GM06990 (cell line): ENCODE data around the gene SLC25A19.
A peak's percentile ranks its signal among the peaks of the same experiment; 100 is the strongest.
"Not testable (repeated sequence)": the region's sequence is repeated elsewhere in the genome, so short reads cannot be mapped to it uniquely, and the experiment has no call there.

ENCODE experiments used
- DNase-seq: peaks from one replicate; pipeline ENCODE4 v3.0.0-alpha.2; 2011; ENCODE audit not compliant: insufficient read length; ENCODE audit errors: extremely low read depth
- H3K27me3 ChIP-seq: replicated peaks from 2 replicates; pipeline ENCODE4 v1.6.0; 2011; ENCODE audit warnings: low read length; ENCODE audit not compliant: control insufficient read depth, insufficient read depth
- H3K36me3 ChIP-seq: 2 replicates; pipeline ENCODE4 v1.5.1; 2011; ENCODE audit warnings: low read length; ENCODE audit not compliant: control insufficient read depth, insufficient read depth
- H3K4me3 ChIP-seq: replicated peaks from 2 replicates; pipeline ENCODE4 v1.5.1; 2011; ENCODE audit warnings: low read depth, mild to moderate bottlenecking, control low read depth, low read length
- TF ChIP-seq, protein P1 (sequence below): IDR thresholded peaks from 2 replicates; pipeline ENCODE4 v1.5.1; 2011; ENCODE audit warnings: low read length, control low read depth, mild to moderate bottlenecking, inconsistent platforms; ENCODE audit not compliant: insufficient read depth, poor library complexity, severe bottlenecking

The SLC25A19 gene

GRCh38 chr17:75263055-75263454 is 26.2 kb downstream of the SLC25A19 start:
- no peak for DNase-seq
- H3K4me3 ChIP-seq: no peak overlapping the region
- TF ChIP-seq, protein P1, sequence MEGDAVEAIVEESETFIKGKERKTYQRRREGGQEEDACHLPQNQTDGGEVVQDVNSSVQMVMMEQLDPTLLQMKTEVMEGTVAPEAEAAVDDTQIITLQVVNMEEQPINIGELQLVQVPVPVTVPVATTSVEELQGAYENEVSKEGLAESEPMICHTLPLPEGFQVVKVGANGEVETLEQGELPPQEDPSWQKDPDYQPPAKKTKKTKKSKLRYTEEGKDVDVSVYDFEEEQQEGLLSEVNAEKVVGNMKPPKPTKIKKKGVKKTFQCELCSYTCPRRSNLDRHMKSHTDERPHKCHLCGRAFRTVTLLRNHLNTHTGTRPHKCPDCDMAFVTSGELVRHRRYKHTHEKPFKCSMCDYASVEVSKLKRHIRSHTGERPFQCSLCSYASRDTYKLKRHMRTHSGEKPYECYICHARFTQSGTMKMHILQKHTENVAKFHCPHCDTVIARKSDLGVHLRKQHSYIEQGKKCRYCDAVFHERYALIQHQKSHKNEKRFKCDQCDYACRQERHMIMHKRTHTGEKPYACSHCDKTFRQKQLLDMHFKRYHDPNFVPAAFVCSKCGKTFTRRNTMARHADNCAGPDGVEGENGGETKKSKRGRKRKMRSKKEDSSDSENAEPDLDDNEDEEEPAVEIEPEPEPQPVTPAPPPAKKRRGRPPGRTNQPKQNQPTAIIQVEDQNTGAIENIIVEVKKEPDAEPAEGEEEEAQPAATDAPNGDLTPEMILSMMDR: peak; percentile 7
- H3K36me3 ChIP-seq: peaks cover 30% of the 10 kb centered on the region
- no peaks in the 10 kb centered on the region for H3K27me3 ChIP-seq

DNA sequence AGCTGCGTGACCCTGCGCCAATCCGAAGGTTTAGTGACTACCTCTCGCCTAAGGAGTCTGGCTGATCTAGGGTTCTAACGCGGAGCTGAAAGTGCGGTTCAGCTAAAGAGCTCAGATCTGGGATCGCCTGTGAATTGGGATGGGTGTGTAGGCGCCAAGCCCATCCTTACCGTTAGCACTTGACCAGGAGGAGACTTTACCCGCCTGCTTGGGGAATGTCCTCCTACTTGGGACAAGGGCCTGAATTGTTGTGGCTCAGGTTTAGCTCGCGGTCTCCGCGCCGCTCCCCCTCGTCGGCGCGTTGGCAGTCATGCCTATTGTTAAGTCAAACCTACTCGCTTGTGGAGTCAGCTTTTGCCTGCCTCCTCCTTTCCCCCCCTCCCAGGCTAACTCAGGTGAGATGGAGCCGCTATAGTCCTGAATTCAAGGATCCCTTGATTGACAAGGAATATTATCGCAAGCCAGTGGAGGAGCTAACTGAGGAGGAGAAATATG is 27.1 kb downstream of the SLC25A19 start:
- TF ChIP-seq, protein P1: no peak
- peak overlapping the region; percentile 84 for H3K4me3 ChIP-seq
- H3K27me3 ChIP-seq: no peaks in the 10 kb centered on the region
- no peak for DNase-seq
- H3K36me3 ChIP-seq: peaks cover 27% of the 10 kb centered on the region

DNA sequence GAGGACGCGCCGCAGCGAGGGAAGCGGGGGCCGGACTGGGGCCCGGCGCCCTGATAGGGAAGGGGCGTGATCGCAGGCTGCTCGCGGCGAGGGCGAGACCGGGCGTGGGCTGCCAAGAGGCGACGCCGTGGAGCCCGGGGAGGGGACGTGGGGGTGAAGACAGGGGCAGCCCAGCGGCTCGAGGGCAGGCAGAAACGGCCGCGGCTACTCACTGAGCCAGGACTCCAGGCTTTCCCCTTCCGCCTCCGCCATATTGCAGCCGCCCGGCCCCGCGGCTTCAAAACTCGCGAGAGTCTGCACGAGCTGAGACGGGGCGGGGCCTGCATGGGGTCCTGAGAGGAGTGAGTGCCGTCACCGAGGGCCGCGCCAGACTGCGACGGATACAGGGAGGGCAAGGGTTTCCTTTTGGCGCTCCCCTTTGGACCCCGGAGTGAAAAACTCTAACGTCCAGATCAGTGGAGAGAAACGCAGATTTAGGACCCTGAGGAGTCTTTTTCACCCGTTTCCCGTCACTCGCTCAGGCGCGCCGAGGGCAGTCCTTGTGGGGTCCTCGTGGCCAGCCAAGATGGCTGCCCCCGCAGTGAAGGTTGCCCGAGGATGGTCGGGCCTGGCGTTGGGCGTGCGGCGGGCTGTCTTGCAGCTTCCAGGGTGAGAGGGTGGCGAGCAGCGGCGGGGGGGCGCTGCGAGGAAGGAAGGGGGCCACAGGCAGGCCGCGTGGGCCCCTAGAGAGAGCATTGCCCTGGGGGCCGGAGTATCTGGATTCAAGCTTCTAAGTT is 27.7 kb downstream of the SLC25A19 start, which contains the start of the genes GGA3 and MRPS7:
Gene GGA3 (minus strand): TSS at position 271 of the 776 bp plus-strand sequence. CDS start 19 bp downstream, at position 252.
Gene MRPS7 (plus strand): TSS at position 544 of the 776 bp plus-strand sequence. CDS start 22 bp downstream, at position 566.
- no peaks in the 10 kb centered on the region for H3K27me3 ChIP-seq
- peak within 1 kb of the TSS; percentile 84 for H3K4me3 ChIP-seq
- TF ChIP-seq, protein P1: no peak
- peak; percentile 93 for DNase-seq
- H3K36me3 ChIP-seq: peaks cover 21% of the 10 kb centered on the region

GRCh38 chr17:75260641-75261335 is 28.4 kb downstream of the SLC25A19 start:
- H3K36me3 ChIP-seq: peaks cover 15% of the 10 kb centered on the region
- no peaks in the 10 kb centered on the region for H3K27me3 ChIP-seq
- no peak for DNase-seq
- peak overlapping the region; percentile 84 for H3K4me3 ChIP-seq
- TF ChIP-seq, protein P1: peak; percentile 27

DNA sequence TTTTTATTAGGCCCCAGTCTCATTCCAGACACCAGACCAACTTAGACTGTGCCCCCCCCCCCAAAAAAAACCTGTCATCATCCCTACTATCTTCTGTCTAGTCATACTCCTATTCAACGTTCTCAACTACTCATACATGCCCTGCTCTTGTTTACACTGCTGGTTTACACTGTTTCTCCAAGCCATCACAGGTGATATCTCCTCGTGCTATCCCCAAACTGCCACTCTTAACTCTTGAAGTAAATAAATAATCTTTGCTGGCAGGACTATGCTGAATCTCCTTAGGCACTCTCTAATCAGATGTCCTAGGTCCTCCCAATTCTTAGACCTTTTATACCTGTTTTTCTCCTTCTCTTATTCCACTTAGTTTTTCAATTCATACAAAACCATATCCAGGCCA is 32.0 kb downstream of the SLC25A19 start:
- not testable (repeated sequence) for H3K27me3 ChIP-seq, DNase-seq, H3K4me3 ChIP-seq, H3K36me3 ChIP-seq

GRCh38 chr17:75255954-75256698 is 33.1 kb downstream of the SLC25A19 start:
- not testable (repeated sequence) for H3K36me3 ChIP-seq, H3K4me3 ChIP-seq, DNase-seq, H3K27me3 ChIP-seq
